ENCODE results near the gene ADGRE1.

The ADGRE1 gene

GRCh38 chr19:6916952-6917351, 29.6 kb downstream of the ADGRE1 start:
- Histone ChIP-seq H3K36me3 (ENCODE audit: low read length) (no peaks in the 10 kb centered on the region), H3K4me3 (ENCODE audit: insufficient read depth, low read length, poor library complexity, severe bottlenecking) (no peak overlapping the region), H3K9me3 (ENCODE audit: insufficient read depth, low read length) (0 out of 2 replicates have a peak, but pooled peaks cover 7% of the 10 kb centered on the region)

GRCh38 chr19:6925386-6925785, 38.0 kb downstream of the ADGRE1 start:
- Histone ChIP-seq H2AFZ (ENCODE audit: low read depth, low read length, severe bottlenecking) (no peak overlapping the region), H3K9me2 (replicated peaks; ENCODE audit: insufficient read depth, low read length) (no peaks in the 10 kb centered on the region), H3K9me3 (ENCODE audit: insufficient read depth, low read length) (no peaks in the 10 kb centered on the region), H3K27ac (ENCODE audit: low read depth, low read length) (no peak overlapping the region), H3K36me3 (ENCODE audit: low read length) (no peaks in the 10 kb centered on the region), H3K27me3 (ENCODE audit: low read length) (no peaks in the 10 kb centered on the region), H3K4me3 (ENCODE audit: insufficient read depth, low read length, poor library complexity, severe bottlenecking) (no peak overlapping the region), H3K4me2 (ENCODE audit: low read depth, low read length, poor library complexity, severe bottlenecking) (no peak overlapping the region), H3K79me2 (ENCODE audit: insufficient read depth, low read length) (no peaks in the 10 kb centered on the region), H3K9ac (ENCODE audit: low read length) (no peak overlapping the region), H3F3A (ENCODE audit: insufficient read depth) (no peaks in the 10 kb centered on the region), H4K20me1 (ENCODE audit: low read depth, low read length) (no peaks in the 10 kb centered on the region)
- TF ChIP-seq CTCF (IDR thresholded peaks at IDR 0.05; ENCODE audit: insufficient read depth, low read length, poor library complexity, severe bottlenecking), result no peak
- no peak for TF ChIP-seq EZH2phosphoT487 (conservative IDR thresholded peaks at IDR 0.05; ENCODE audit: low read length)

More at GRCh38 chr19:6916952-6917351, 29.6 kb downstream of the ADGRE1 start:
- H3K27ac ChIP-seq (ENCODE audit: low read depth, low read length), result no peak overlapping the region
- no peak overlapping the region for H3K4me2 ChIP-seq (ENCODE audit: low read depth, low read length, poor library complexity, severe bottlenecking)
- H3K79me2 ChIP-seq (ENCODE audit: insufficient read depth, low read length), result no peaks in the 10 kb centered on the region
- H3F3A ChIP-seq (ENCODE audit: insufficient read depth), result no peaks in the 10 kb centered on the region
- H3K27me3 ChIP-seq (ENCODE audit: low read length), result no peaks in the 10 kb centered on the region
- no peak overlapping the region for H2AFZ ChIP-seq (ENCODE audit: low read depth, low read length, severe bottlenecking)
- no peaks in the 10 kb centered on the region for H4K20me1 ChIP-seq (ENCODE audit: low read depth, low read length)
- no peak overlapping the region for H3K9ac ChIP-seq (ENCODE audit: low read length)
- H3K9me2 ChIP-seq (replicated peaks; ENCODE audit: insufficient read depth, low read length), result no peaks in the 10 kb centered on the region
- TF ChIP-seq CTCF (IDR thresholded peaks at IDR 0.05; ENCODE audit: insufficient read depth, low read length, poor library complexity, severe bottlenecking) (no peak), EZH2phosphoT487 (conservative IDR thresholded peaks at IDR 0.05; ENCODE audit: low read length) (no peak)

GRCh38 chr19:6925801-6926751, 38.7 kb downstream of the ADGRE1 start:
- no peak for TF ChIP-seq CTCF (IDR thresholded peaks at IDR 0.05; ENCODE audit: insufficient read depth, low read length, poor library complexity, severe bottlenecking)
- TF ChIP-seq EZH2phosphoT487 (conservative IDR thresholded peaks at IDR 0.05; ENCODE audit: low read length), result no peak
- Histone ChIP-seq H3K36me3 (ENCODE audit: low read length) (no peaks in the 10 kb centered on the region), H3F3A (ENCODE audit: insufficient read depth) (no peaks in the 10 kb centered on the region), H3K79me2 (ENCODE audit: insufficient read depth, low read length) (no peaks in the 10 kb centered on the region), H3K9ac (ENCODE audit: low read length) (no peak overlapping the region), H3K27me3 (ENCODE audit: low read length) (no peaks in the 10 kb centered on the region), H3K9me2 (replicated peaks; ENCODE audit: insufficient read depth, low read length) (no peaks in the 10 kb centered on the region), H3K9me3 (ENCODE audit: insufficient read depth, low read length) (no peaks in the 10 kb centered on the region), H4K20me1 (ENCODE audit: low read depth, low read length) (no peaks in the 10 kb centered on the region), H3K27ac (ENCODE audit: low read depth, low read length) (no peak overlapping the region), H3K4me2 (ENCODE audit: low read depth, low read length, poor library complexity, severe bottlenecking) (no peak overlapping the region), H3K4me3 (ENCODE audit: insufficient read depth, low read length, poor library complexity, severe bottlenecking) (no peak overlapping the region), H2AFZ (ENCODE audit: low read depth, low read length, severe bottlenecking) (no peak overlapping the region)
